ENCODE measurements around the gene TGIF1.
A peak's percentile ranks its signal among the peaks of the same experiment; 100 is the strongest.

TGIF1 gene

GRCh38 chr18:3450012-3450798, at the start of gene TGIF1:
Gene TGIF1, plus strand, starts transcription at chr18:3450172. Its CDS starts 318 bp downstream, at chr18:3450490.
- no peak for DNase-seq (ENCODE audit: low read depth, low spot score)
- peak within 1 kb of the TSS; percentile 93 for H3K9ac ChIP-seq (ENCODE audit: insufficient read length)
- TF ChIP-seq FOXP2 (optimal IDR thresholded peaks at IDR 0.05; ENCODE audit: control extremely low read depth, extremely low read length, insufficient read depth) = peak; percentile 80
- TF ChIP-seq EZH2 (IDR thresholded peaks at IDR 0.05) = no peak
- TF ChIP-seq POLR2AphosphoS5 (IDR thresholded peaks at IDR 0.05; ENCODE audit: borderline replicate concordance, low read depth, low read length) = peak; percentile 80
- no peaks in the 10 kb centered on the region for H3K36me3 ChIP-seq (ENCODE audit: insufficient read depth, low read length)
- H3K9me3 ChIP-seq (ENCODE audit: low read depth, low read length) = no peaks in the 10 kb centered on the region
- peak within 1 kb of the TSS; percentile 97 for H3K27ac ChIP-seq
- H3K4me3 ChIP-seq = peak within 1 kb of the TSS; percentile 80

- DNase-seq (ENCODE audit: low read depth, low spot score) = no peak
- TF ChIP-seq POLR2AphosphoS5 (IDR thresholded peaks at IDR 0.05; ENCODE audit: borderline replicate concordance, low read depth, low read length) = no peak
- TF ChIP-seq EZH2 (IDR thresholded peaks at IDR 0.05) = no peak
- no peak for TF ChIP-seq FOXP2 (optimal IDR thresholded peaks at IDR 0.05; ENCODE audit: control extremely low read depth, extremely low read length, insufficient read depth)
- no peak overlapping the region for H3K4me3 ChIP-seq
- no peaks in the 10 kb centered on the region for H3K9me3 ChIP-seq (ENCODE audit: low read depth, low read length)
- no peak overlapping the region for H3K27ac ChIP-seq
- no peak overlapping the region for H3K9ac ChIP-seq (ENCODE audit: insufficient read length)
- H3K36me3 ChIP-seq (ENCODE audit: insufficient read depth, low read length) = no peaks in the 10 kb centered on the region
Measured at GRCh38 chr18:3400567-3401296, 49.2 kb upstream of the TGIF1 start.

- TF ChIP-seq FOXP2 (optimal IDR thresholded peaks at IDR 0.05; ENCODE audit: control extremely low read depth, extremely low read length, insufficient read depth) (no peak), POLR2AphosphoS5 (IDR thresholded peaks at IDR 0.05; ENCODE audit: borderline replicate concordance, low read depth, low read length) (no peak), EZH2 (IDR thresholded peaks at IDR 0.05) (no peak)
- Histone ChIP-seq H3K9ac (ENCODE audit: insufficient read length) (no peak overlapping the region), H3K27ac (no peak overlapping the region), H3K9me3 (ENCODE audit: low read depth, low read length) (no peaks in the 10 kb centered on the region), H3K4me3 (no peak overlapping the region), H3K36me3 (ENCODE audit: insufficient read depth, low read length) (no peaks in the 10 kb centered on the region)
- no peak for DNase-seq (ENCODE audit: low read depth, low spot score)
Measured at GRCh38 chr18:3401669-3402620, 48.0 kb upstream of the TGIF1 start.

DNA sequence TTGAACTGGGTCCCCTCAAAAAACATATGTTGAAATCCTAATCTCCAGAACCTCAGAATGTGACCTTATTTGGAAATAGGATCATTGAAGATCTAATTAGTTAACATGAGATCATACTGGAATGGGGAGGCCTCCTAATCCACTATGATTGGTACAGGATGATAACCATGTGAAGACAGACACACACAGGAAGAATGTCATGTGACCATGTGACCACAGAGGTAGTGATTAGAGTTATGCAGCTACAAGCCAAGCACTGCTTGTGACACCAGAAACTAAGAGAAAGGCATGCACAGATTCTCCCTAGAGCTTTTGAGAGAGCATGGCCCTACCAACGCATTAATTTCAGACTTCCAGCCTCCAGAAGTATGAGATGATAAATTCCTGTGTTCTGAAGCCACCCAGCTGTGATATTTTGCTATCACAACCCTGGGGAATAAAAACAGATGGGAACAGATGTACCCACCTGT, 47.0 kb upstream of the TGIF1 start:
- H3K4me3 ChIP-seq = no peak overlapping the region
- no peak overlapping the region for H3K27ac ChIP-seq
- TF ChIP-seq POLR2AphosphoS5 (IDR thresholded peaks at IDR 0.05; ENCODE audit: borderline replicate concordance, low read depth, low read length) (no peak), EZH2 (IDR thresholded peaks at IDR 0.05) (no peak), FOXP2 (optimal IDR thresholded peaks at IDR 0.05; ENCODE audit: control extremely low read depth, extremely low read length, insufficient read depth) (no peak)
- no peaks in the 10 kb centered on the region for H3K9me3 ChIP-seq (ENCODE audit: low read depth, low read length)
- no peak overlapping the region for H3K9ac ChIP-seq (ENCODE audit: insufficient read length)
- DNase-seq (ENCODE audit: low read depth, low spot score) = no peak
- no peaks in the 10 kb centered on the region for H3K36me3 ChIP-seq (ENCODE audit: insufficient read depth, low read length)

- H3K36me3 ChIP-seq (ENCODE audit: insufficient read depth, low read length) = no peaks in the 10 kb centered on the region
- no peak overlapping the region for H3K27ac ChIP-seq
- no peak overlapping the region for H3K9ac ChIP-seq (ENCODE audit: insufficient read length)
- DNase-seq (ENCODE audit: low read depth, low spot score) = no peak
- no peaks in the 10 kb centered on the region for H3K9me3 ChIP-seq (ENCODE audit: low read depth, low read length)
- TF ChIP-seq EZH2 (IDR thresholded peaks at IDR 0.05) (no peak), FOXP2 (optimal IDR thresholded peaks at IDR 0.05; ENCODE audit: control extremely low read depth, extremely low read length, insufficient read depth) (no peak), POLR2AphosphoS5 (IDR thresholded peaks at IDR 0.05; ENCODE audit: borderline replicate concordance, low read depth, low read length) (no peak)
- no peak overlapping the region for H3K4me3 ChIP-seq
Measured at GRCh38 chr18:3405713-3406112, 44.3 kb upstream of the TGIF1 start.

- H3K27ac ChIP-seq = no peak overlapping the region
- no peaks in the 10 kb centered on the region for H3K9me3 ChIP-seq (ENCODE audit: low read depth, low read length)
- H3K36me3 ChIP-seq (ENCODE audit: insufficient read depth, low read length) = no peaks in the 10 kb centered on the region
- no peak for TF ChIP-seq POLR2AphosphoS5 (IDR thresholded peaks at IDR 0.05; ENCODE audit: borderline replicate concordance, low read depth, low read length)
- no peak for TF ChIP-seq FOXP2 (optimal IDR thresholded peaks at IDR 0.05; ENCODE audit: control extremely low read depth, extremely low read length, insufficient read depth)
- no peak for TF ChIP-seq EZH2 (IDR thresholded peaks at IDR 0.05)
- H3K9ac ChIP-seq (ENCODE audit: insufficient read length) = no peak overlapping the region
- H3K4me3 ChIP-seq = no peak overlapping the region
- no peak for DNase-seq (ENCODE audit: low read depth, low spot score)
Measured at GRCh38 chr18:3408107-3408506, 41.9 kb upstream of the TGIF1 start.

DNA sequence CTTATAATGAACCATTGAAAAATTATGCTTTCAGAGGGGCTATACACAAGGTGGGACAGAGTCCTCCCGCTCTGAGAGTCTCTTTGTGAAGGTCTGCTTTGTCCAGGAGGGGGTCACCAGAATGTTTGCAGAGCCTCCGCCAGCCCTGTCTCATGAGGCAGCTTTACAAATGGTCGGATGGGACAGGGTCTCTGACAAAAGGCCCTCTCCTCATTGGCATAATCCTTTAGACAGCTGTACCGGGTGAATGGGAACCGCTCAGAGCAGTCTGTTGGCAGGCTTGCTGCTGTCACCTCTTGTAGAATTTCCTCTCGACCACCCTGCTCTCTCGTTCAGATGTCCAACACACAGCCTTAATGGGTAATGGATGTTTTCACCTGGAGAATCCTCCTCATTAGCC, 40.2 kb upstream of the TGIF1 start:
- Histone ChIP-seq H3K9ac (ENCODE audit: insufficient read length) (no peak overlapping the region), H3K36me3 (ENCODE audit: insufficient read depth, low read length) (no peaks in the 10 kb centered on the region), H3K4me3 (no peak overlapping the region), H3K9me3 (ENCODE audit: low read depth, low read length) (no peaks in the 10 kb centered on the region), H3K27ac (no peak overlapping the region)
- DNase-seq (ENCODE audit: low read depth, low spot score) = no peak
- no peak for TF ChIP-seq EZH2 (IDR thresholded peaks at IDR 0.05)
- TF ChIP-seq POLR2AphosphoS5 (IDR thresholded peaks at IDR 0.05; ENCODE audit: borderline replicate concordance, low read depth, low read length) = no peak
- no peak for TF ChIP-seq FOXP2 (optimal IDR thresholded peaks at IDR 0.05; ENCODE audit: control extremely low read depth, extremely low read length, insufficient read depth)
